ENCODE data around the gene KRTAP1-1.
"Not testable (repeated sequence)": the region's sequence is repeated elsewhere in the genome, so short reads cannot be mapped to it uniquely, and the experiment has no call there.

The KRTAP1-1 gene

GRCh38 chr17:41040783-41041571 lies at the start of gene KRTAP1-1:
KRTAP1-1 (minus strand) TSS chr17:41041450; CDS start chr17:41041397, 53 bp downstream.
- DNase-seq (ENCODE audit: low read depth); H3K4me3 ChIP-seq (ENCODE audit: low read depth, low read length): not testable (repeated sequence)

- DNase-seq (ENCODE audit: low read depth); H3K4me3 ChIP-seq (ENCODE audit: low read depth, low read length): not testable (repeated sequence)
Observed at GRCh38 chr17:41088760-41089352, 47.6 kb upstream of the KRTAP1-1 start.

- not testable (repeated sequence) for DNase-seq (ENCODE audit: low read depth); H3K4me3 ChIP-seq (ENCODE audit: low read depth, low read length)
Observed at GRCh38 chr17:41084100-41084856, 43.0 kb upstream of the KRTAP1-1 start, which contains the start of gene KRTAP4-7. KRTAP4-7 (plus strand) TSS chr17:41084150; CDS start chr17:41084207, 57 bp downstream.

- DNase-seq (ENCODE audit: low read depth) = not testable (repeated sequence)
Observed at GRCh38 chr17:41083427-41083826, 42.2 kb upstream of the KRTAP1-1 start.

GRCh38 chr17:41082626-41083025 lies 41.4 kb upstream of the KRTAP1-1 start:
- no peak for TF ChIP-seq CTCF (IDR thresholded peaks at IDR 0.05; ENCODE audit: control insufficient read depth, extremely low read depth, insufficient read depth)
- H3K4me3 ChIP-seq (ENCODE audit: low read depth, low read length) = no peak overlapping the region
- no peak for DNase-seq (ENCODE audit: low read depth)

More at GRCh38 chr17:41083427-41083826, 42.2 kb upstream of the KRTAP1-1 start:
- not testable (repeated sequence) for H3K4me3 ChIP-seq (ENCODE audit: low read depth, low read length)

- TF ChIP-seq CTCF (IDR thresholded peaks at IDR 0.05; ENCODE audit: control insufficient read depth, extremely low read depth, insufficient read depth) = no peak
- no peak overlapping the region for H3K4me3 ChIP-seq (ENCODE audit: low read depth, low read length)
- no peak for DNase-seq (ENCODE audit: low read depth)
Observed at GRCh38 chr17:41076788-41077187, 35.5 kb upstream of the KRTAP1-1 start.

- TF ChIP-seq CTCF (IDR thresholded peaks at IDR 0.05; ENCODE audit: control insufficient read depth, extremely low read depth, insufficient read depth) = no peak
- no peak for DNase-seq (ENCODE audit: low read depth)
Observed at GRCh38 chr17:41073676-41074075, 32.4 kb upstream of the KRTAP1-1 start.

GRCh38 chr17:41071606-41072360 lies 30.5 kb upstream of the KRTAP1-1 start:
- no peak for DNase-seq (ENCODE audit: low read depth)
- H3K4me3 ChIP-seq (ENCODE audit: low read depth, low read length) = no peak overlapping the region
- no peak for TF ChIP-seq CTCF (IDR thresholded peaks at IDR 0.05; ENCODE audit: control insufficient read depth, extremely low read depth, insufficient read depth)

More at GRCh38 chr17:41073676-41074075, 32.4 kb upstream of the KRTAP1-1 start:
- no peak overlapping the region for H3K4me3 ChIP-seq (ENCODE audit: low read depth, low read length)
